PC-9 (cell line): Measurements from ENCODE around the gene DMC1. TPM values are rescaled to one million over a fixed set of nuclear protein-coding genes. Genes with fewer than 3 reads are reported as not detected.

ENCODE experiments used
- BruUV-seq: library from RNA; stranded (reverse); fragments of 400-500 nt; replicated peaks from 2 replicates; lab custom pipeline; 2021; lab: Mats Ljungman, UMichigan
- CTCF ChIA-PET: fragments of 300-600 bp; sonication (Branson Sonifier 250); formaldehyde crosslinking; loops from one replicate; lab custom pipeline; 2022; ENCODE audit warnings: antibody characterized with exemption; lab: Charles Lee
- POLR2A ChIA-PET: fragments of 300-600 bp; sonication (Branson Sonifier 250); formaldehyde crosslinking; loops from one replicate; lab custom pipeline; 2022; ENCODE audit warnings: antibody characterized with exemption; ENCODE audit not compliant: unreplicated experiment; lab: Charles Lee
- DNase-seq, 2 experiments: peaks; one replicate each; pipeline versions ENCODE4 v3.0.0 to v3.0.0-alpha.2; 2015 to 2022; ENCODE audit warnings: mixed read lengths in 1 of 2
- H2AFZ ChIP-seq: fragments of 200-600 bp; sonication (generic); 2 replicates; pipeline ENCODE4 v1.8.1; 2017; ENCODE audit warnings: antibody characterized with exemption
- H3F3A ChIP-seq: fragments of 200-600 bp; sonication (generic); 2 replicates; pipeline ENCODE4 v1.8.1; 2017; ENCODE audit warnings: antibody characterized with exemption, mild to moderate bottlenecking, low read depth; ENCODE audit not compliant: insufficient read depth
- H3K27ac ChIP-seq: fragments of 200-600 bp; sonication (generic); 2 replicates; pipeline ENCODE4 v1.6.1; 2016; ENCODE audit warnings: mixed run types
- H3K27me3 ChIP-seq: fragments of 200-600 bp; sonication (generic); 2 replicates; pipeline ENCODE4 v1.6.1; 2016; ENCODE audit warnings: low read depth, mixed run types; ENCODE audit not compliant: insufficient read depth
- H3K36me3 ChIP-seq: fragments of 200-600 bp; sonication (generic); 2 replicates; pipeline ENCODE4 v1.6.1; 2016; ENCODE audit warnings: low read depth, mixed run types
- H3K4me1 ChIP-seq: fragments of 200-600 bp; sonication (generic); replicated peaks from 2 replicates; pipeline ENCODE4 v1.6.1; 2016; ENCODE audit warnings: mixed run types; ENCODE audit not compliant: insufficient read depth
- H3K4me2 ChIP-seq: fragments of 200-600 bp; sonication (generic); 2 replicates; pipeline ENCODE4 v1.6.1; 2017; ENCODE audit warnings: mixed run types
- H3K4me3 ChIP-seq: fragments of 200-600 bp; sonication (generic); 2 replicates; pipeline ENCODE4 v1.6.1; 2016; ENCODE audit warnings: mixed run types
- H3K79me2 ChIP-seq: fragments of 200-600 bp; sonication (generic); 2 replicates; pipeline ENCODE4 v1.6.1; 2017; ENCODE audit warnings: low read depth, mixed run types
- H3K9me2 ChIP-seq: fragments of 200-600 bp; sonication (generic); 2 replicates; pipeline ENCODE4 v1.8.1; 2017; ENCODE audit warnings: mild to moderate bottlenecking; ENCODE audit not compliant: insufficient read depth
- H3K9me3 ChIP-seq: fragments of 200-600 bp; sonication (generic); 2 replicates; pipeline ENCODE4 v1.8.1; 2016; ENCODE audit warnings: low read depth; ENCODE audit not compliant: insufficient read depth
- H4K20me1 ChIP-seq: fragments of 200-600 bp; sonication (generic); 2 replicates; pipeline ENCODE4 v1.8.1; 2017; ENCODE audit not compliant: insufficient read depth
- EZH2 ChIP-seq: fragments of 200-600 bp; sonication (generic); IDR thresholded peaks from 2 replicates; pipeline ENCODE4 v1.8.0; 2017; ENCODE audit warnings: antibody characterized with exemption, low read depth
- intact Hi-C: fragments of 100-400 bp; cut with micrococcal nuclease; formaldehyde crosslinking; loops from one replicate; pipeline ENCODE4 v1.10.0; 2022; ENCODE audit not compliant: unreplicated experiment
- total RNA-seq: library from RNA; stranded (reverse); gene quantifications from 2 replicates; pipeline ENCODE4 v1.2.3, GENCODE V29; 2021
- TF ChIP-seq, protein P1 (sequence below): fragments of 200-600 bp; sonication (generic); conservative IDR thresholded peaks from 2 replicates; pipeline ENCODE4 v1.6.1; 2017; ENCODE audit warnings: mixed run types, antibody characterized with exemption, mild to moderate bottlenecking, moderate library complexity

Gene DMC1
- total RNA-seq, 1 experiment from 2014 or later: 5.6 TPM

GRCh38 chr22:38505541-38506117 lies 64.4 kb downstream of the DMC1 start:
- DNase-seq: peak in 1 of 2 experiments; percentile 35

GRCh38 chr22:38504731-38505540 lies 65.0 kb downstream of the DMC1 start:
- CTCF ChIA-PET: no interaction called here
- POLR2A ChIA-PET: no interaction called here
- H3K4me3 ChIP-seq: peak overlapping the region; percentile 99
- no peaks in the 10 kb centered on the region for H3K27me3 ChIP-seq
- intact Hi-C loops: loop anchor here (10.0 kb wide), 3 partner anchors 150 to 450 kb away; partner anchors contain the start of genes CBY1, FAM227A, GTPBP1 and JOSD1
- peak overlapping the region; percentile 96 for H3K27ac ChIP-seq
- peaks cover 48% of the 10 kb centered on the region for H3K36me3 ChIP-seq
- TSS peak; percentile 51 for BruUV-seq
- H3F3A ChIP-seq: peaks cover 27% of the 10 kb centered on the region; the same call in 1 of the 2 replicates
- TF ChIP-seq EZH2: no peak
- TF ChIP-seq, protein P1, sequence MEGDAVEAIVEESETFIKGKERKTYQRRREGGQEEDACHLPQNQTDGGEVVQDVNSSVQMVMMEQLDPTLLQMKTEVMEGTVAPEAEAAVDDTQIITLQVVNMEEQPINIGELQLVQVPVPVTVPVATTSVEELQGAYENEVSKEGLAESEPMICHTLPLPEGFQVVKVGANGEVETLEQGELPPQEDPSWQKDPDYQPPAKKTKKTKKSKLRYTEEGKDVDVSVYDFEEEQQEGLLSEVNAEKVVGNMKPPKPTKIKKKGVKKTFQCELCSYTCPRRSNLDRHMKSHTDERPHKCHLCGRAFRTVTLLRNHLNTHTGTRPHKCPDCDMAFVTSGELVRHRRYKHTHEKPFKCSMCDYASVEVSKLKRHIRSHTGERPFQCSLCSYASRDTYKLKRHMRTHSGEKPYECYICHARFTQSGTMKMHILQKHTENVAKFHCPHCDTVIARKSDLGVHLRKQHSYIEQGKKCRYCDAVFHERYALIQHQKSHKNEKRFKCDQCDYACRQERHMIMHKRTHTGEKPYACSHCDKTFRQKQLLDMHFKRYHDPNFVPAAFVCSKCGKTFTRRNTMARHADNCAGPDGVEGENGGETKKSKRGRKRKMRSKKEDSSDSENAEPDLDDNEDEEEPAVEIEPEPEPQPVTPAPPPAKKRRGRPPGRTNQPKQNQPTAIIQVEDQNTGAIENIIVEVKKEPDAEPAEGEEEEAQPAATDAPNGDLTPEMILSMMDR: no peak
- no peaks in the 10 kb centered on the region for H3K9me2 ChIP-seq
- H3K79me2 ChIP-seq: peaks cover 61% of the 10 kb centered on the region
- H3K4me2 ChIP-seq: peak overlapping the region; percentile 97
- no peak overlapping the region; the same call in 1 of the 2 replicates for H2AFZ ChIP-seq
- DNase-seq: peak; percentile 24 to 36
- H3K9me3 ChIP-seq: no peaks in the 10 kb centered on the region
- H4K20me1 ChIP-seq: peaks cover 55% of the 10 kb centered on the region
- peaks cover 32% of the 10 kb centered on the region for H3K4me1 ChIP-seq

More at GRCh38 chr22:38505541-38506117, 64.4 kb downstream of the DMC1 start:
- intact Hi-C loops: loop anchor here (1.0 to 10.0 kb wide), 6 partner anchors 43 to 451 kb away; partner anchors contain the start of genes CBY1, CSNK1E, DMC1 and FAM227A
- peaks cover 22% of the 10 kb centered on the region; the same call in 1 of the 2 replicates for H3F3A ChIP-seq
- H3K4me2 ChIP-seq: peak overlapping the region; percentile 97
- H3K27ac ChIP-seq: peak overlapping the region; percentile 96
- H3K79me2 ChIP-seq: peaks cover 54% of the 10 kb centered on the region
- H3K4me3 ChIP-seq: peak overlapping the region; percentile 99
- H3K36me3 ChIP-seq: peaks cover 44% of the 10 kb centered on the region
- peaks cover 32% of the 10 kb centered on the region for H3K4me1 ChIP-seq
- no peaks in the 10 kb centered on the region for H3K9me3 ChIP-seq
- H3K27me3 ChIP-seq: no peaks in the 10 kb centered on the region
- CTCF ChIA-PET: no interaction called here
- peak overlapping the region; percentile 89 for H2AFZ ChIP-seq
- TF ChIP-seq EZH2: no peak
- TF ChIP-seq, protein P1: peak; percentile 23; the same call in 1 of the 2 replicates
- H3K9me2 ChIP-seq: no peaks in the 10 kb centered on the region
- H4K20me1 ChIP-seq: peaks cover 48% of the 10 kb centered on the region
- POLR2A ChIA-PET: no interaction called here
- no TSS peak for BruUV-seq

DNA sequence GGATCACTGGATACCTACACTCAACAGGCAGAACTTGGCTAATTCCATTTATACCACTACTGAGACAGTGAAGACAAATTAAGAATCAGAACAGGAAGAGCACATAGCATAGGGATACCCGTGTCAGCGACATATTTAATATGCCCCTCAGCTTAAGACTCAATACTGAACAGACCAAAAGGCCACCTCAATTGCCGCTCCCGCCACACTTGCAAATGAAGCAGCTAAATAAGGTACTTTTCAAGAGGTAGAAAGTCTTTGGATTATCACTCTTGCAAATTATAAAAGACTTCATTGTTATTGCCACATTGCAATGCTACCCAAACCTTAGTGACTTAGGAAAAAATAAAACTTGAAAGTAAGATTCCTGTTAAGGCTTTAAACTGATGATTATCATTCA lies 67.0 kb downstream of the DMC1 start:
- H3K9me3 ChIP-seq: no peaks in the 10 kb centered on the region
- POLR2A ChIA-PET: no interaction called here
- peaks cover 67% of the 10 kb centered on the region for H3K36me3 ChIP-seq

More for the DNA sequence above, 67.0 kb downstream of the DMC1 start:
- H3K79me2 ChIP-seq: peaks cover 80% of the 10 kb centered on the region
- H3K9me2 ChIP-seq: no peaks in the 10 kb centered on the region
- CTCF ChIA-PET: no interaction called here
- intact Hi-C loops: loop anchor here (10.0 kb wide), 3 partner anchors 152 to 448 kb away; partner anchors contain the start of genes CBY1, FAM227A, GTPBP1 and JOSD1
- peaks cover 73% of the 10 kb centered on the region for H4K20me1 ChIP-seq
- no TSS peak for BruUV-seq
- no peak for TF ChIP-seq EZH2
- TF ChIP-seq, protein P1: no peak
- H3K4me2 ChIP-seq: peak overlapping the region; percentile 97
- no peak overlapping the region for H2AFZ ChIP-seq
- H3K27me3 ChIP-seq: no peaks in the 10 kb centered on the region
- H3K27ac ChIP-seq: peak overlapping the region; percentile 4; the same call in 1 of the 2 replicates
- peak in 1 of 2 experiments; percentile 28 for DNase-seq
- peaks cover 45% of the 10 kb centered on the region for H3F3A ChIP-seq
- H3K4me1 ChIP-seq: peaks cover 32% of the 10 kb centered on the region
- H3K4me3 ChIP-seq: peak overlapping the region; percentile 99
